Amniotic epithelial cell (primary cell): ENCODE results near the gene PLA2G4E.

Experiments
- DNase-seq: peaks from one replicate; pipeline ENCODE4 v3.0.0-alpha.2; 2010; ENCODE audit warnings: low read depth

PLA2G4E gene

GRCh38 chr15:42018306-42019224, 2.3 kb downstream of the PLA2G4E start:
- no peak for DNase-seq

GRCh38 chr15:42016971-42017370, 3.9 kb downstream of the PLA2G4E start:
- DNase-seq: no peak

- no peak for DNase-seq
These were observed 6.4 kb downstream of the PLA2G4E start for GRCh38 chr15:42014406-42014805.

- DNase-seq: no peak
These were observed 7.8 kb downstream of the PLA2G4E start for GRCh38 chr15:42012928-42013482.

DNA sequence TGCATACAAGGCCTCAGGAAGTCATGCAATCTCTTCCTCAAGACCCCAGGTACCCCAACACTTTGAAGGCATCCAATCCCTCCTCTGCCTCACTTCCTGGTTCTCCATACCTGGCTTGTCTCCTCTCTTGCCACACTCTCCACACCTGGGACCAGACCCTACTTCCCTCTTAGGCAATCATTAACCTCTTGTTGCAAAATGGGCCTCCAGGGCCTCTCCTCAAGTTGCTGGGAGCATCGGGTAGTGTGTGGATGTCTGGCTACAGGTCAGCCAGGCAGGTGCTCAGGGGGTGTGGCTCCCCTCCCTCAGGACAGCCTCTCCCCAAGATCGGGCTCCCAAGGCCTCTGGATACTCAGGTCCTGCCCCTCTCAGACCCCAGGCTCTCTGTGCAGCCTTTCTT, 8.6 kb downstream of the PLA2G4E start:
- no peak for DNase-seq

GRCh38 chr15:42011074-42011473, 9.8 kb downstream of the PLA2G4E start:
- no peak for DNase-seq

- DNase-seq: peak; percentile 13
These were observed 10.4 kb downstream of the PLA2G4E start for GRCh38 chr15:42010434-42010833.

DNA sequence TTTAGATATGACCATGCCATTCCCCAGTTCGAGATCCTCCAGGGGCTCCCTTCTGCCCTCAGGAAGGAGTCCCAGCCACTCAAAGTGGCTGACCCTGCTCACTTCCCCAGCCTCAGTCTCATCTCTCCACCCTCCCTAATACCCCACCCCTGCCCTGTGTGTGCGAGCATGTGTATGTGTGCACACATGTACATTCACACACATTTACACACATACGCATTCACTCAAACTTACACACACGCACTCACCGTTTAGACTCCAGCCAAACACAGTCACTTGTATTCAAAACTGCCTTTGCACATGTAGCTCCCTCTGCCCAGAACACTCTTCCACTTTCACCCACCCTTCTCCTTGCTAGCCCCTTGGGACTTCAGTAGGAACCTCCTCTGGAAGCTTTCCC, 11.4 kb downstream of the PLA2G4E start:
- DNase-seq: no peak

- no peak for DNase-seq
These were observed 11.8 kb downstream of the PLA2G4E start for GRCh38 chr15:42009022-42009421.

GRCh38 chr15:42007386-42007785, 13.5 kb downstream of the PLA2G4E start:
- no peak for DNase-seq

DNA sequence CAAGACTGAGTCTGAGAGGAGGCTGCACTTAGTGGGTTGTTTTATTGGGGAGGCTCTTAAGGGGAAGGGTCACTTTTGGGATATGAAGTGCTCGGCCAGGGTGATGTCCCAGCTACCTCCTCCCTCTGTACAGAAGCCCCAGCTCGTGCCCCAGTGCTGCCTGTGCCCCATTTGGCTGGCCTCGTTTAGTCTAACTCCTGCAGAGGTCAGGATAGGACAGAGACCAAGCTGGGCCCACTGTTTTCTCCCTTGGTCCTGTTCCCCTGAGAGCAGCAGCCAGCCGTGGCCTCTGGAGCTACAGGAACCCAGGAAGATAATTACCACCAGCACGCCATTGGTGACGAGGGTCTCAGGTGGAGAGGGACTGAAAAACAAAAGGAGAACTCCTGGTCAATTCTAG, 18.5 kb downstream of the PLA2G4E start:
- DNase-seq: no peak

DNA sequence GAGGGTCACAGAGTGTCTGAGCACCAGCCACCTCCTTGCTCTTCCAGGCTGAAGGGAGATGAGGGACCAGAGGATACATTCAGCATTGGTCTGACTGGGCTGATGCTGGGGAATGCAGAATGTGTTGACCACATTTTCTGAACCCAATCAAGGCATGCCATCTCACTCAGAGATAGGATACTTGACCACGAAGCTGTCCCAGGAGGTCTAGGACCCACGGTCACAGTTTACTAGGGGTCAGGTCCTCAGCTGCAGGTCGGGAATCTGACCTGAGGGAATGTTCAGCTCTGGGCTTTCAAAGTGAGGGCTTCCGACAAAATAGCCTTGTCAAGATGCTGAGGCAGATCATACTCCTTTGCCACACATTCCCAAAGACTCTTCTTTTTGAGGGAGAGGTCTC, 19.6 kb downstream of the PLA2G4E start:
- DNase-seq: no peak

GRCh38 chr15:41999290-42000285, 21.3 kb downstream of the PLA2G4E start:
- DNase-seq: no peak

GRCh38 chr15:41997845-41998244, 23.0 kb downstream of the PLA2G4E start:
- DNase-seq: no peak

DNA sequence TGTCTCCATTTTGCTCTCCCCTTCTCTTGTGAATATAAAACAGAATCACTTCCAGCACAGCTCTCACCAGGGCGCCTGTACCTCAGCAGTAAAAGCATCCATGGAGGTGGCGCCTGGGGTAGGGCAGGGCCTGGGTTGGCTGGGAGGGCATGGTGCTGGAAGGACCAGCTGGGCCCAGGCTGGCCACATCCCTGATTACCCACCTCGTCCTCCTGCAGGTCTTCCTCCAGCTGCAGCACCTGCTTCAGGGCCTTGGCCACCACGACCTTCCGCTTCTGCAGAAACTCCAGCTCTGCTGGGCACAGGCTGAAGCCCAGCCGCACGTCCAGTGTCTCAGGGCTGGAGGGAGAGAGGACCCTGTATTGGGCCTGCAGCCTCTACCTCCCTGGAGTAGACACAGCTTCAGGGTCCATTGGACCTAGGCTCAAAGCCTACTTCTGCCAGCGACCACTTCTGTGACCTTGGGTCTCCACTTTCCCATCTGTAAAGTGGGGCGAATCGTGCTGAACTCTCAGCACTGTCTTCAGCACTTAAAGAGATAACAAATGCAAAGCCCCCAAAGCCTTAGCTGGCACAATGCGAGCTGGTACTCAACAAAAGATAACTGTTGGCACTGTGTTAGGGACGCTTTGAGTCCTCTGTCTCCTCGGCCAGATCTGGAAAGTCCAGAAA, 23.8 kb downstream of the PLA2G4E start:
- DNase-seq: no peak

DNA sequence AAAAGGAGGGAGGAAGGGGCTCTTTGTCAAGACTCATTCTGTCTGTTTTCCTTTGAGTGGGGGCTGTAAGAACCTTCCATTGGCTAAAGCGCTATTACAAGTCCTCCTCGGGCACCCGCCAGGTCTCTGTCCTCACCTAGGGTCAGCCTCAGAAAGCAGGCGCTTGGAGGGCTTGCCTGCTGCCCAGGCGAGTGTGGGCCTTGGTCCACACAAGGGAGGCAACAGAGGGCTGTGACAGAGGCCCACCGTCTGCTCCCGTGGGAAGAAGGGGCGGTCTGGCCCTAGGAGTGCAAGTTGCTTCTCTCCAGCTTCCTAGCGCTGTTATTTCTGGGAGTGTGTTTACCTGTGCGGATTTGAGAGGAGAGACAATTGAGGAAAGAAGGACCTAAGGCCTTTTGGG, 24.5 kb downstream of the PLA2G4E start:
- DNase-seq: no peak

- DNase-seq: no peak
These were observed 25.4 kb downstream of the PLA2G4E start for GRCh38 chr15:41995476-41995855.

DNA sequence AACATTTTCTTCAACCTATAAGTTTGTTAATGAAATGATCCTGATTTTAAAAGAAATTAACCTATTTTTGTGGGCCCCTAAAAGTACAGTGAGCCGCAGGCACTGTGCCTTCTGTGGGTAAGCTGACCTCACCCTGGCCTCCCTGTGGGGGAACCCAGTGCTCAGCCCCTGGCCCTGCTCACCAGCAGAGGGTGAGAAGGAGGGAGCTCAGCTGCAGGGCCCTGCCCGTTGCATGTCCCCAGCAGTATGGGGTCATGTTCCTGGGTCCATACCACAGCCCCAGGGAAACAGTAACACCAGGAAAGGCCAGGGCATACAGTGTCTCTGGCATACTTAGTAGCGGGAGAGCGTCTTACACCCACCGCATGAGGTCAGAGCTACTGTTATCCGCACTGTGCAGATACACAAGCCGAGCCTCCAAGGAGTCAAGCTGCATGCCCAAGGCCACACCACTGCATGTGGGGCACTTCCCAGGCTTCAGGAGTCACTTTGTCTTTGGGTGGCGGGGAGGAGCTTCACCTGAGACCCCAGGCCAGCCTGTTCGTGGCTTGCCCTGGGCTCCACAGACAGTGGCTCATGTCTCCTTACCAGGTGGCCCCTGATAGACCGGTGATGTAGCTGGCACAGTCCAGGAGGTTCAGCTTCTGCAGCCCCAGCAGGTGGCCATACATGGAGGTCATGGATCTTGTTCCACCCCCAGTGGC, 25.9 kb downstream of the PLA2G4E start:
- no peak for DNase-seq

- DNase-seq: no peak
These were observed 26.6 kb downstream of the PLA2G4E start for GRCh38 chr15:41994171-41994650.

- DNase-seq: no peak
These were observed 27.2 kb downstream of the PLA2G4E start for GRCh38 chr15:41993472-41994170.

- DNase-seq: no peak
These were observed 28.0 kb downstream of the PLA2G4E start for GRCh38 chr15:41992803-41993190.
